Measurements from ENCODE around the gene KCND2. TPM values are rescaled to one million over a fixed set of nuclear protein-coding genes. Genes with fewer than 3 reads are reported as not detected.
A peak's percentile ranks its signal among the peaks of the same experiment; 100 is the strongest.

Gene KCND2
- total and polyA plus RNA-seq, 2 of the 8 experiments (the other 6 are each of a cell fraction or from before 2014, with no cell fraction given), result 4.6 to 7.7 TPM

DNA sequence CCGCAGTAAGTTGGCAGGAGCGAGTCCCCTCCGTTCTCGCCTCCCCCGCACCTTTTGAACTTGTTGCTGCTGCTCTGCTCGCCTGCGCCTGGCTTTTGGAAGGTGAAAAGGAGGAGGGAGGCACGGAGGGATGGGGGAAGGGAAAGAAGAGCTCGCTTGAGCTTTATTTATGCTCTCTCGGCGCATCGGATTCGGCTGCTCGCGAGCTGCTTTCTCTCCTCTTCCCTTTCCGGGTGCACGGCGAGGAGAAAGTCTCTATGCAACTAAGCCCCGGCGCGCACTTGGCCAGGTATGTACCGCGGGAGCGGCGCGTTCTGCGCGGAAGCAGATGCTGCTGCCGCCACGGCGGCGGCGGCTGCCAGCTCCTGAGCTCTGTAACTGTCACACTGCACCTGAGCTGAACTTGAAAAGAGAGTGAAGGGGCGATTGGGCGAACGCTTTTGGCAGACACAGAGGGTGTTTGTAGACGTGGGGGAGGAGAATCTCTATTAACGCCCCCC is 551 bp downstream of the KCND2 start:
- peaks cover 3 to 11% (median 7%) of the 10 kb centered on the region in 4 experiments for H3K4me1 ChIP-seq (replicated peaks in 1 of 4; ENCODE audit: control insufficient read depth in 3 of 4, insufficient read depth in 4 of 4, low read length in 3 of 4)
- peak overlapping the region; percentile 91 for H4K8ac ChIP-seq (ENCODE audit: extremely low read depth, insufficient read depth, low read length)
- H3K9ac ChIP-seq (replicated peaks in 1 of 4; ENCODE audit: extremely low read depth in 1 of 4, low read depth in 3 of 4, low read length in 3 of 4), result peak overlapping the region; percentile 37 to 55 (median 42); a peak in 5 of 7 replicates
- peak overlapping the region; percentile 37 for H2AFZ ChIP-seq (ENCODE audit: low read length)
- H3K27ac ChIP-seq (ENCODE audit: low read depth, low read length), result no peak overlapping the region
- no peaks in the 10 kb centered on the region for H3K9me3 ChIP-seq (ENCODE audit: insufficient read depth in 2 of 2, low read depth in 1 of 2, low read length in 1 of 2)
- peaks cover 0 to 3% (median 0%) of the 10 kb centered on the region in 4 experiments; a peak in 2 of 8 replicates for H3K36me3 ChIP-seq (ENCODE audit: control insufficient read depth in 2 of 4, insufficient read depth in 4 of 4, low read length in 3 of 4)
- no peak overlapping the region for H2BK120ac ChIP-seq (replicated peaks; ENCODE audit: low read depth, low read length)
- peaks cover 0 to 35% of the 10 kb centered on the region in 2 experiments; a peak in 2 of 4 replicates for H3K79me2 ChIP-seq (ENCODE audit: control insufficient read depth in 1 of 2, insufficient read depth in 2 of 2, low read length in 2 of 2)
- H2BK5ac ChIP-seq (ENCODE audit: low read depth, low read length), result peak overlapping the region; percentile 27; the same call in 1 of the 2 replicates
- H4K20me1 ChIP-seq (replicated peaks in 1 of 2; ENCODE audit: control insufficient read depth in 1 of 2, insufficient read depth in 2 of 2, low read length in 2 of 2), result no peaks in the 10 kb centered on the region
- peak overlapping the region; percentile 63 to 78 for H3K4me2 ChIP-seq (ENCODE audit: insufficient read depth in 1 of 2, low read depth in 2 of 2, low read length in 2 of 2)
- H3K79me1 ChIP-seq (ENCODE audit: low read depth, low read length), result peaks cover 4% of the 10 kb centered on the region; the same call in 1 of the 2 replicates
- no peak overlapping the region for H3K23ac ChIP-seq (ENCODE audit: insufficient read length)
- H4K91ac ChIP-seq (replicated peaks; ENCODE audit: insufficient read length, low read length), result peak overlapping the region; percentile 51
- H2BK15ac ChIP-seq (ENCODE audit: low read length), result peak overlapping the region; percentile 48; the same call in 1 of the 2 replicates
- H2AK5ac ChIP-seq (ENCODE audit: low read depth, low read length), result no peak overlapping the region
- peak overlapping the region; percentile 32 for H3K56ac ChIP-seq (replicated peaks; ENCODE audit: insufficient read length, low read depth, low read length)
- H2BK12ac ChIP-seq (ENCODE audit: low read depth, low read length), result peak overlapping the region; percentile 18; the same call in 1 of the 2 replicates
- H3K4me3 ChIP-seq (ENCODE audit: extremely low read depth in 1 of 4, insufficient read depth in 2 of 4, low read depth in 3 of 4, low read length in 4 of 4), result peak overlapping the region; percentile 61 to 93 (median 84)
- ChIA-PET POLR2A (ENCODE audit: partially characterized antibody) (interaction anchor here (0.5 to 1.3 kb wide), 4 partner anchors 9 to 1362 kb away, joined by 3 to 4 read pairs (median 3); no protein-coding TSS in a partner anchor), CTCF (ENCODE audit: partially characterized antibody) (interaction anchor here (1.1 to 2.0 kb wide), 9 partner anchors 8 to 452 kb away, joined by 3 to 11 read pairs (median 3); no protein-coding TSS in a partner anchor)
- no peak overlapping the region for H3K4ac ChIP-seq (replicated peaks; ENCODE audit: insufficient read length, low read depth, low read length)
- no peak overlapping the region for H3K14ac ChIP-seq (ENCODE audit: insufficient read length)
- 0% methylated on average over 30 of the region's 38 CpGs; no CpG with 5 or more reads in 1 of the 2 experiments for WGBS, 2 experiments (ENCODE audit: extremely low coverage in 1 of 2, insufficient coverage in 1 of 2, insufficient read length in 1 of 2, insufficient replicate concordance in 2 of 2, low coverage in 1 of 2, low lambda C conversion rate in 2 of 2, missing lambda C conversion rate in 1 of 2)
- peaks cover 12% of the 10 kb centered on the region for H3K23me2 ChIP-seq (ENCODE audit: low read depth, low read length)
- no peak overlapping the region for H2BK20ac ChIP-seq (ENCODE audit: low read length)
- H3K18ac ChIP-seq (ENCODE audit: extremely low read depth, low read length), result peak overlapping the region; percentile 63; the same call in 1 of the 2 replicates
- DNase-seq (ENCODE audit: low read depth in 1 of 2, low spot score in 2 of 2), result peak in 1 of 2 experiments; percentile 69
- peaks cover 0 to 15% (median 8%) of the 10 kb centered on the region in 4 experiments; a peak in 5 of 7 replicates for H3K27me3 ChIP-seq (replicated peaks in 1 of 4; ENCODE audit: control insufficient read depth in 3 of 4, extremely low read depth in 1 of 4, insufficient read depth in 3 of 4, low read length in 3 of 4)
- no peak for FAIRE-seq
- H4K5ac ChIP-seq (ENCODE audit: insufficient read length, low read depth, low read length), result peak overlapping the region; percentile 68
- TF ChIP-seq FOSL1 (IDR thresholded peaks at IDR 0.05; ENCODE audit: insufficient read depth, low read depth, low read length) (no peak), TBP (IDR thresholded peaks at IDR 0.05; ENCODE audit: low read depth, low read length) (0 out of 2 replicates have a peak, but pooled peaks have one; percentile 22), PHF8 (conservative IDR thresholded peaks at IDR 0.05; ENCODE audit: low read depth, low read length) (peak; percentile 35), ASH2L (IDR thresholded peaks at IDR 0.05; ENCODE audit: low read length) (peak; percentile 95), RFX5 (IDR thresholded peaks at IDR 0.05; ENCODE audit: borderline replicate concordance, low read depth, low read length) (no peak), POLR2A (IDR thresholded peaks at IDR 0.05; ENCODE audit: control extremely low read depth in 1 of 2, low read depth in 2 of 2, low read length in 2 of 2) (peak in 1 of 2 experiments; percentile 48; a peak in 2 of 3 replicates), HDAC2 (IDR thresholded peaks at IDR 0.05; ENCODE audit: borderline replicate concordance in 1 of 2, low read depth in 2 of 2, low read length in 2 of 2) (0 out of 4 replicates have a peak, but pooled peaks of 1 of the 2 experiments have one; percentile 12), NRF1 (IDR thresholded peaks at IDR 0.05; ENCODE audit: low read depth, low read length) (no peak), MAFK (IDR thresholded peaks at IDR 0.05; ENCODE audit: low read depth, low read length) (no peak), KDM4A (IDR thresholded peaks at IDR 0.05; ENCODE audit: low read depth, low read length, severe bottlenecking) (peak; percentile 25), GABPA (IDR thresholded peaks at IDR 0.05; ENCODE audit: borderline replicate concordance, insufficient read depth, low read length) (no peak)
